GM18517 (cell line): ENCODE results near the gene MRPS23.
"Not testable (repeated sequence)": the region's sequence is repeated elsewhere in the genome, so short reads cannot be mapped to it uniquely, and the experiment has no call there.

ENCODE experiments used
- ATAC-seq: cut with Tn5 transposase; IDR thresholded peaks from one replicate; pipeline ENCODE4 v1.9.1; 2021; ENCODE audit warnings: mild to moderate bottlenecking, moderate library complexity; ENCODE audit not compliant: unreplicated experiment

MRPS23 gene

GRCh38 chr17:57864273-57864672 is 14.4 kb upstream of the MRPS23 start:
- ATAC-seq, result no peak

- ATAC-seq, result no peak
Observed at GRCh38 chr17:57862694-57863667, 13.1 kb upstream of the MRPS23 start.

- no peak for ATAC-seq
Observed at GRCh38 chr17:57861790-57862693, 12.2 kb upstream of the MRPS23 start.

GRCh38 chr17:57861000-57861789 is 11.4 kb upstream of the MRPS23 start:
- no peak for ATAC-seq

GRCh38 chr17:57860414-57860999 is 10.7 kb upstream of the MRPS23 start:
- no peak for ATAC-seq

- no peak for ATAC-seq
Observed at GRCh38 chr17:57859601-57860413, 10.0 kb upstream of the MRPS23 start.

GRCh38 chr17:57858838-57859237 is 9.0 kb upstream of the MRPS23 start:
- ATAC-seq, result no peak

GRCh38 chr17:57856792-57857620 is 7.2 kb upstream of the MRPS23 start:
- ATAC-seq, result no peak

- no peak for ATAC-seq
Observed at GRCh38 chr17:57855391-57856035, 5.7 kb upstream of the MRPS23 start.

GRCh38 chr17:57853695-57854094 is 3.9 kb upstream of the MRPS23 start:
- no peak for ATAC-seq

- no peak for ATAC-seq
Observed at GRCh38 chr17:57852955-57853328, 3.1 kb upstream of the MRPS23 start.

GRCh38 chr17:57852092-57852954 is 2.5 kb upstream of the MRPS23 start:
- no peak for ATAC-seq

GRCh38 chr17:57849163-57849873 is 526 bp downstream of the MRPS23 start:
- ATAC-seq, result no peak

- ATAC-seq, result not testable (repeated sequence)
Observed at GRCh38 chr17:57846056-57846945, 3.5 kb downstream of the MRPS23 start.

GRCh38 chr17:57842280-57842679 is 7.6 kb downstream of the MRPS23 start:
- no peak for ATAC-seq

GRCh38 chr17:57839571-57839923 is 10.3 kb downstream of the MRPS23 start:
- no peak for ATAC-seq
